PC-3 (cell line): ENCODE results near the gene RBMS3. TPM values are rescaled to one million over a fixed set of nuclear protein-coding genes. Genes with fewer than 3 reads are reported as not detected.

Source experiments
- ATAC-seq: fragments of 200-7000 bp; cut with Tn5 transposase; 2 replicates; pipeline ENCODE4 v1.9.1; 2020; ENCODE audit warnings: mild to moderate bottlenecking, moderate library complexity
- BruUV-seq: library from RNA; stranded (reverse); fragments of 400-500 nt; replicated peaks from 2 replicates; lab custom pipeline; 2021; lab: Mats Ljungman, UMichigan
- CTCF ChIA-PET: fragments of 300-600 bp; sonication (Branson Sonifier 250); formaldehyde crosslinking; loops from one replicate; lab custom pipeline; 2022; ENCODE audit warnings: antibody characterized with exemption; lab: Charles Lee
- POLR2A ChIA-PET: fragments of 300-600 bp; sonication (Branson Sonifier 250); formaldehyde crosslinking; loops from one replicate; lab custom pipeline; 2022; ENCODE audit warnings: antibody characterized with exemption; ENCODE audit not compliant: unreplicated experiment; lab: Charles Lee
- DNase-seq: peaks from one replicate; pipeline ENCODE4 v3.0.0-alpha.2; 2015
- H2AFZ ChIP-seq: fragments of 300-600 bp; sonication (generic); 2 replicates; pipeline ENCODE4 v1.6.0; 2016; ENCODE audit warnings: antibody characterized with exemption, low read length
- H3F3A ChIP-seq: fragments of 300-600 bp; sonication (generic); one replicate; pipeline ENCODE4 v1.6.0; 2017; ENCODE audit warnings: antibody characterized with exemption, low read length, control low read depth, mild to moderate bottlenecking; ENCODE audit not compliant: unreplicated experiment
- H3K27ac ChIP-seq: fragments of 300-600 bp; sonication (generic); 2 replicates; pipeline ENCODE4 v1.5.1; 2016; ENCODE audit warnings: mild to moderate bottlenecking, low read length
- H3K27me3 ChIP-seq: fragments of 300-600 bp; sonication (generic); 2 replicates; pipeline ENCODE4 v1.6.1; 2016; ENCODE audit warnings: low read length, mixed read lengths
- H3K36me3 ChIP-seq: fragments of 300-600 bp; sonication (generic); 2 replicates; pipeline ENCODE4 v1.6.1; 2016; ENCODE audit warnings: low read depth, mixed run types, low read length, mixed read lengths
- H3K4me1 ChIP-seq: fragments of 300-600 bp; sonication (generic); 2 replicates; pipeline ENCODE4 v1.5.1; 2016; ENCODE audit warnings: low read length; ENCODE audit not compliant: insufficient read depth
- H3K4me2 ChIP-seq: fragments of 300-600 bp; sonication (generic); 2 replicates; pipeline ENCODE4 v1.6.0; 2016; ENCODE audit warnings: low read length
- H3K4me3 ChIP-seq: fragments of 300-600 bp; sonication (generic); 2 replicates; pipeline ENCODE4 v1.5.1; 2016; ENCODE audit warnings: mild to moderate bottlenecking, low read length, mixed read lengths
- H3K79me2 ChIP-seq: fragments of 300-600 bp; sonication (generic); 2 replicates; pipeline ENCODE4 v1.6.1; 2017; ENCODE audit warnings: low read length, mixed read lengths
- H3K9ac ChIP-seq: fragments of 300-600 bp; sonication (generic); 2 replicates; pipeline ENCODE4 v1.6.0; 2016; ENCODE audit warnings: mild to moderate bottlenecking, low read length
- H3K9me2 ChIP-seq: fragments of 300-600 bp; sonication (generic); replicated peaks from 2 replicates; pipeline ENCODE4 v1.6.1; 2016; ENCODE audit warnings: mixed run types, low read length, mixed read lengths
- H3K9me3 ChIP-seq: fragments of 300-600 bp; sonication (generic); 2 replicates; pipeline ENCODE4 v1.6.1; 2016; ENCODE audit warnings: low read length, mixed read lengths
- H4K20me1 ChIP-seq: fragments of 300-600 bp; sonication (generic); 2 replicates; pipeline ENCODE4 v1.6.1; 2016; ENCODE audit warnings: low read length, mixed read lengths
- EZH2 ChIP-seq: fragments of 300-600 bp; sonication (generic); IDR thresholded peaks from one replicate; pipeline ENCODE4 v1.6.1; 2017; ENCODE audit warnings: antibody characterized with exemption, mild to moderate bottlenecking, low read length; ENCODE audit not compliant: unreplicated experiment
- EZH2phosphoT487 ChIP-seq: fragments of 300-600 bp; sonication (generic); IDR thresholded peaks from 2 replicates; pipeline ENCODE4 v1.6.1; 2018; ENCODE audit warnings: mild to moderate bottlenecking, antibody characterized with exemption, low read length, borderline replicate concordance
- intact Hi-C: fragments of 100-400 bp; cut with micrococcal nuclease; formaldehyde crosslinking; loops from 2 replicates; pipeline ENCODE4 v1.9.0; 2023
- total RNA-seq: library from RNA; depleted of rRNA; stranded (reverse); fragments of >200 nt; gene quantifications from 2 replicates; pipeline ENCODE4 v1.2.3, GENCODE V29; 2014
- TF ChIP-seq, protein P1 (sequence below): fragments of 300-600 bp; sonication (generic); conservative IDR thresholded peaks from 2 replicates; pipeline ENCODE4 v1.5.1; 2017; ENCODE audit warnings: antibody characterized with exemption, low read depth, mild to moderate bottlenecking, low read length

RBMS3 gene
- total RNA-seq, 1 experiment from 2014 or later, result 5.4 TPM

DNA sequence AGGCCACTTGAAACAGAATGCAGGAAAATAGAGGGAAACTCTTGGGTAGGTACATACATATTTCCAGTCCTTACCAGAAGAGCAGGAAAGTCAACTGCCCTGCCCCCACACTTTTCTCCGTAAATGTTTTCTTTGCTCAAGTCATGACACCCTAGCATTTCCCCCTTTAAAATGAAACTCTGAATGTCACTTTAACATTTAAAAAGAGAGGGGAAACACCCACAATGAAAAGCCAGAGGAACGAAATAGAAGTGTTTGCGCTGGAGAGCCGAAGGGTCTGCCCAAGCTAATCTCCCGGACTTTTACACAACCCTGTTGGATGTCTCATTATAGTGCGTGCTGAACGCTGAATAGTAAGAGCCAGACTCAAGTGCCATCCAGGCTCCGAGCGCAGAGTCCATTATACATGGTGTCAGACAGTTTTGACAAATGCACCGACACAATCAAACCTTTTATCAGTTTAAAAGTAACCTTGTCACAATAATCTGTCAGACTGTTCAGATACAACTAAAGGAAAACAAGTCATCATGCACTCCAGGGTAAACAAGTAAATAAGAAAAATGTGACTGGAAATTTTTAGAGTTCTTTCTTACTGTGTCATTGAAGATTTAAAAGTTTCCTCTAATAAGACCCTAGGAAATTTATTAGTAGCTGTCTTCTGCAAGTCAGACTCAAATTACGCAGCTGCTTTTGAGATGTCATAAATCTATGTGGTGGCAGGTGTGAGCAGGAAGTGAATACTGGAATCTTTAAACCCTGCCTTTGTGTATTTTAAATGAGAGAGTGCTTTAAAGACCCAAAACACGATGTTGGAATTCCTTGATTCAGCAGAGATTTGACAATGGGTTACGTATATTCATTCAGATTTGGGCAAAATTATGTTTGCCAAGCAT is 159.8 kb downstream of the RBMS3 start:
- Histone ChIP-seq H2AFZ (peak overlapping the region; percentile 56), H3K27ac (no peak overlapping the region), H3F3A (no peaks in the 10 kb centered on the region), H3K79me2 (no peaks in the 10 kb centered on the region), H3K27me3 (no peaks in the 10 kb centered on the region), H4K20me1 (no peaks in the 10 kb centered on the region), H3K9me2 (no peaks in the 10 kb centered on the region), H3K36me3 (no peaks in the 10 kb centered on the region), H3K4me3 (peak overlapping the region; percentile 49), H3K4me1 (peaks cover 30% of the 10 kb centered on the region), H3K9ac (no peak overlapping the region), H3K4me2 (peak overlapping the region; percentile 61), H3K9me3 (no peaks in the 10 kb centered on the region)
- intact Hi-C loops, result loop anchor here (5.0 kb wide), 2 partner anchors 158 to 253 kb away; partner anchors contain the start of gene RBMS3
- TF ChIP-seq, protein P1, sequence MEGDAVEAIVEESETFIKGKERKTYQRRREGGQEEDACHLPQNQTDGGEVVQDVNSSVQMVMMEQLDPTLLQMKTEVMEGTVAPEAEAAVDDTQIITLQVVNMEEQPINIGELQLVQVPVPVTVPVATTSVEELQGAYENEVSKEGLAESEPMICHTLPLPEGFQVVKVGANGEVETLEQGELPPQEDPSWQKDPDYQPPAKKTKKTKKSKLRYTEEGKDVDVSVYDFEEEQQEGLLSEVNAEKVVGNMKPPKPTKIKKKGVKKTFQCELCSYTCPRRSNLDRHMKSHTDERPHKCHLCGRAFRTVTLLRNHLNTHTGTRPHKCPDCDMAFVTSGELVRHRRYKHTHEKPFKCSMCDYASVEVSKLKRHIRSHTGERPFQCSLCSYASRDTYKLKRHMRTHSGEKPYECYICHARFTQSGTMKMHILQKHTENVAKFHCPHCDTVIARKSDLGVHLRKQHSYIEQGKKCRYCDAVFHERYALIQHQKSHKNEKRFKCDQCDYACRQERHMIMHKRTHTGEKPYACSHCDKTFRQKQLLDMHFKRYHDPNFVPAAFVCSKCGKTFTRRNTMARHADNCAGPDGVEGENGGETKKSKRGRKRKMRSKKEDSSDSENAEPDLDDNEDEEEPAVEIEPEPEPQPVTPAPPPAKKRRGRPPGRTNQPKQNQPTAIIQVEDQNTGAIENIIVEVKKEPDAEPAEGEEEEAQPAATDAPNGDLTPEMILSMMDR, result no peak
- TF ChIP-seq EZH2 (no peak), EZH2phosphoT487 (no peak)
- BruUV-seq, result no TSS peak
- ATAC-seq (peak; percentile 77), DNase-seq (peak; percentile 31)
- ChIA-PET CTCF (no interaction called here), POLR2A (no interaction called here)

GRCh38 chr3:29441422-29441821 is 160.6 kb downstream of the RBMS3 start:
- Histone ChIP-seq H3K4me1 (peaks cover 30% of the 10 kb centered on the region), H3K9me2 (no peaks in the 10 kb centered on the region), H3K9ac (no peak overlapping the region), H2AFZ (no peak overlapping the region), H3K4me3 (no peak overlapping the region), H3F3A (no peaks in the 10 kb centered on the region), H3K27ac (no peak overlapping the region), H3K36me3 (no peaks in the 10 kb centered on the region), H3K79me2 (no peaks in the 10 kb centered on the region), H3K4me2 (no peak overlapping the region), H4K20me1 (no peaks in the 10 kb centered on the region), H3K27me3 (no peaks in the 10 kb centered on the region), H3K9me3 (no peaks in the 10 kb centered on the region)
- no peak for TF ChIP-seq EZH2
- no peak for TF ChIP-seq EZH2phosphoT487
- TF ChIP-seq, protein P1, result no peak
- CTCF ChIA-PET, result no interaction called here
- BruUV-seq, result no TSS peak
- POLR2A ChIA-PET, result interaction anchor here (0.6 kb wide), 1 partner anchor 255 kb away, joined by 5 read pairs; no protein-coding TSS in a partner anchor
- ATAC-seq (no peak), DNase-seq (no peak)
- intact Hi-C loops, result loop anchor here (5.0 kb wide), 2 partner anchors 159 to 254 kb away; partner anchors contain the start of gene RBMS3
